Smooth muscle cell of the brain vasculature (primary cell): ENCODE measurements around the gene MAJIN.

Experiments used
- DNase-seq: peaks from one replicate; pipeline ENCODE4 v3.0.0-alpha.2; 2012; ENCODE audit warnings: low read depth, low spot score

The MAJIN gene

GRCh38 chr11:64892411-64892831 lies 79.5 kb downstream of the MAJIN start:
- no peak for DNase-seq

GRCh38 chr11:64891880-64892279 lies 80.0 kb downstream of the MAJIN start:
- no peak for DNase-seq

DNA sequence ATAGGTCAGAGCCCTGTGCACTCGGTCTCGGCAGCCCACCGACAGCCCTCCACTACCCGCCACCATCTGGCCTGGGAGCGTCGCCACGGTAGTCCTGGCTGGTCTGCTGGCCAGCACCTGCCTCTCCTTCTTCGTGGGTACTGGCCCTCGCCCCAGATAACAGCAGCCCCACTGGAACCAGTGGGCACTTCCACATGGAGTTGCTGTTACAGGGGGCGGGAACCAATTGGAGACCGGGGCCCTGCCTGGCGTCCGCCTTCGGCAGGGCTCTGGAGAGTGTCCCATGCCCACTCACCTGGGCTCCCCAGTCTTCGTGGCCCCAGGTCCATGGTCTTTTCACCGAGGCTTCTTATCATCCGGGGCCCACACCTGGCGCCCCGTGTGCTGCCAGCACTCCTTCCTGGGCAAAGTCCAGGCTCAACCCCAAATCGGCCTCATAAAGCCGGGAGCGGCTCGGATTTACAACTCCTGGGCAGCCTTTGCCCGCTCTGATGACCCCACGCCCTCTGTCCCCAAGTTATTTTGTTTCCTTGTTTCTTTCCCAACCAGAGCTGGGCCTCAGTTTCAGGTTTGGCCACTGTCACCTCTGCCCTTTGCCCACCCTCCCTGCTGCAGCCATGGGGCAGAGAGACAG lies 80.6 kb downstream of the MAJIN start:
- DNase-seq: no peak

DNA sequence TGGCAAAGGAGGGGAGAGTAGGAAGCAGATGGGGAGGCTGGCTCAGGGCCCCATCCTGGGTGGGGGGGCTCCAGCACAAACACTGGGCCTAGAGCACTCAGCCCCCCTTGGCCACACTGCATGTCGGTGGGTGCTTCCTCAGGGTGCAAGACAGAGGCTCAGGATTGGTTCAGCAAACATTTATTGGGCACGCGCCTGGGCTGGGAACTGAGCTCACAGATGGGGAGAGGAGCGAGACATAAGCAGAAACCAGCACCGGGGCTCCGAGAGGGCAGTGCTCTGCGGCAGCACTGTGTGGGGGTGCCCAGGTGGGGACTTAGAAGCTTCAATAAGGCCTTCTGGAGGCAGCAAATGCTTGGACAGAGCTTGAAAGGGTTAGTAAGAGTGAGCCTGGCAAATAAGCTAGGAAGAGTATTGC lies 81.4 kb downstream of the MAJIN start:
- no peak for DNase-seq

DNA sequence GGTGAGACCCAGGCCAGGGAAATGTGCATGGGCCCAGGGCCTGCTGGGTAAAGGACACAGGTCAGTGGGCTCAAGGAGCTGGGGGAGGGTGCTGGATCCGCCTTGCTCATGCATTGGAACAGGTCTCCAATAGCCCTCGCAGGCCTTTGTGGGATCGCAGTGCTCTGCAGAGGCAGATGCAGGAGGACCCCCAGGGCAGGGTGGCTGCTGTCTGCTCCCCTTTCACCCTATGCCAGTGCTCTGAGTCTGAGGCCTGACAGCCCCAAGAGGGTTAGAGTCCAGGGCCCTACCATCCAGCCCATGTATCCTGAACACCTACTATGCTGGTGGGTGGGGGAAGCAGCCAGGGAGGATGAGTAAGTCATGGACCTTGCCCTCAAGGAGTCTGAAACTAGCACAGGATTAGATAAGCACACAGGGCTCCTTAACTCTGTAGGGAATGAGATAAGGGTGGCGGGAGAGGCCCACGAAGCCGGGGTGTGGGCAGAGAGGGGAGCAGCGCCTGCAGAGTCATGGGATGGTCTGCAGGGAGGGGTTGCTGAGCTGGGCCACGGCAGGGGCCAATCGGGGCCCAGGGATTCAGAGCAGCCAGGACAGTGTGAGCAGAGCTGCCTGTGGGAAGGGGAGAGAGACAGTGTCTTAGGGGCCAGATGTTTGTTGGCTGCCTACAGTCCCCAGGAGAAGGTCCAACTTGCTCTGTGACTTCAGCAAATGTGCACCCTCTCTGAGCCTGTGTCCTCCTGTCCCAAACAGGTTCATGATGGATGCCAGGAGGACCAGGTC lies 83.0 kb downstream of the MAJIN start:
- no peak for DNase-seq

DNA sequence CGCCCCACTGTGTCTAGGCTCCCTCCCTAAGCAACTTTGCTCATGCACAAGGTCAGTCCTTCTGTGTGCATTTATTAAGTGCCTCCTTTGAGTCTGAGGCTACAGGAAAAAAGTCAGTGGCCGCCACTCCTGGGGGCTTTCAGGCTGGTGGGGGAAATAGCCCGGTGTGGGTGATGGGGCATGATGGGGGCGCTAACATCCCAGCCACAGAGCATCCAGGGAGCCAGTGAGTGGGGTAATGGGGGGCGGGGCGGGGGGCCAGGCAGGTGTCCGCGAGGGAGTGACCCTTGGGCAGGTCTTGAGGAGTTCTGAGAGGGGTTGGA lies 83.5 kb downstream of the MAJIN start:
- no peak for DNase-seq
